Loucy (cell line): ENCODE results near the gene OR4K1.

Experiments
- H2AFZ ChIP-seq: fragments of 200-600 bp; sonication (generic); 2 replicates; pipeline ENCODE4 v1.6.0; 2016; ENCODE audit warnings: antibody characterized with exemption, mild to moderate bottlenecking, low read length, moderate library complexity
- H3F3A ChIP-seq: fragments of 200-600 bp; 2 replicates; pipeline ENCODE4 v1.6.0; 2016; ENCODE audit warnings: antibody characterized with exemption, low read depth, mild to moderate bottlenecking
- H3K27me3 ChIP-seq: fragments of 200-600 bp; sonication (generic); 2 replicates; pipeline ENCODE4 v1.6.1; 2014; ENCODE audit warnings: low read length, mild to moderate bottlenecking; ENCODE audit not compliant: insufficient read depth, poor library complexity, severe bottlenecking
- H3K36me3 ChIP-seq: fragments of 200-600 bp; sonication (generic); 2 replicates; pipeline ENCODE4 v1.6.1; 2016; ENCODE audit warnings: low read length; ENCODE audit not compliant: insufficient read depth
- H3K4me1 ChIP-seq: fragments of 200-600 bp; sonication (generic); 2 replicates; pipeline ENCODE4 v1.5.1; 2014; ENCODE audit warnings: low read length, mild to moderate bottlenecking; ENCODE audit not compliant: insufficient read depth, poor library complexity, severe bottlenecking
- H3K4me2 ChIP-seq: fragments of 200-600 bp; sonication (generic); 2 replicates; pipeline ENCODE4 v1.6.0; 2014; ENCODE audit warnings: antibody characterized with exemption, low read length, low read depth, mild to moderate bottlenecking; ENCODE audit not compliant: poor library complexity, severe bottlenecking
- H3K4me3 ChIP-seq: fragments of 200-600 bp; sonication (generic); 2 replicates; pipeline ENCODE4 v1.5.1; 2014; ENCODE audit warnings: low read length, mild to moderate bottlenecking, mixed read lengths; ENCODE audit not compliant: poor library complexity, severe bottlenecking
- H3K79me2 ChIP-seq: fragments of 200-600 bp; sonication (generic); 2 replicates; pipeline ENCODE4 v1.6.1; 2014; ENCODE audit warnings: low read length; ENCODE audit not compliant: insufficient read depth
- H3K9ac ChIP-seq: fragments of 200-600 bp; sonication (generic); 2 replicates; pipeline ENCODE4 v1.6.0; 2014; ENCODE audit warnings: mild to moderate bottlenecking, low read depth, low read length, moderate library complexity; ENCODE audit not compliant: poor library complexity, severe bottlenecking
- H3K9me2 ChIP-seq: fragments of 200-600 bp; sonication (generic); replicated peaks from 2 replicates; pipeline ENCODE4 v1.6.1; 2016; ENCODE audit warnings: low read depth, low read length, mixed read lengths
- H3K9me3 ChIP-seq: fragments of 200-600 bp; sonication (generic); 2 replicates; pipeline ENCODE4 v1.6.1; 2014; ENCODE audit warnings: mild to moderate bottlenecking, antibody characterized with exemption, low read length, low read depth; ENCODE audit not compliant: insufficient read depth
- H4K20me1 ChIP-seq: fragments of 200-600 bp; sonication (generic); 2 replicates; pipeline ENCODE4 v1.6.0; 2014; ENCODE audit warnings: antibody characterized with exemption, low read length, mild to moderate bottlenecking; ENCODE audit not compliant: insufficient read depth, poor library complexity, severe bottlenecking
- CTCF ChIP-seq: fragments of 200-600 bp; sonication (generic); conservative IDR thresholded peaks from 2 replicates; pipeline ENCODE4 v1.5.1; 2014; ENCODE audit warnings: mild to moderate bottlenecking, antibody characterized with exemption, low read length
- EZH2phosphoT487 ChIP-seq: fragments of 200-600 bp; IDR thresholded peaks from 2 replicates; pipeline ENCODE4 v1.6.1; 2018; ENCODE audit warnings: antibody characterized with exemption, mild to moderate bottlenecking, moderate library complexity, borderline replicate concordance

The OR4K1 gene

GRCh38 chr14:19917243-19917642 is 13.5 kb upstream of the OR4K1 start:
- Histone ChIP-seq H2AFZ (no peak overlapping the region), H3K27me3 (no peaks in the 10 kb centered on the region), H3K9me3 (no peaks in the 10 kb centered on the region), H3K9ac (no peak overlapping the region), H3K79me2 (no peaks in the 10 kb centered on the region), H3K36me3 (no peaks in the 10 kb centered on the region), H4K20me1 (no peaks in the 10 kb centered on the region), H3F3A (no peaks in the 10 kb centered on the region), H3K4me1 (no peaks in the 10 kb centered on the region), H3K9me2 (no peaks in the 10 kb centered on the region), H3K4me2 (no peak overlapping the region), H3K4me3 (no peak overlapping the region)
- TF ChIP-seq CTCF (no peak), EZH2phosphoT487 (no peak)

- Histone ChIP-seq H3F3A (no peaks in the 10 kb centered on the region), H3K9me2 (no peaks in the 10 kb centered on the region), H3K79me2 (no peaks in the 10 kb centered on the region), H3K4me1 (no peaks in the 10 kb centered on the region), H4K20me1 (no peaks in the 10 kb centered on the region), H2AFZ (no peak overlapping the region), H3K27me3 (no peaks in the 10 kb centered on the region), H3K4me3 (no peak overlapping the region), H3K9ac (no peak overlapping the region), H3K4me2 (no peak overlapping the region), H3K9me3 (no peaks in the 10 kb centered on the region), H3K36me3 (no peaks in the 10 kb centered on the region)
- TF ChIP-seq CTCF: no peak
- TF ChIP-seq EZH2phosphoT487: no peak
These were observed 12.7 kb upstream of the OR4K1 start for GRCh38 chr14:19917955-19918518.

- no peak overlapping the region for H3K4me2 ChIP-seq
- no peak overlapping the region for H3K9ac ChIP-seq
- H3K79me2 ChIP-seq: no peaks in the 10 kb centered on the region
- no peaks in the 10 kb centered on the region for H4K20me1 ChIP-seq
- no peaks in the 10 kb centered on the region for H3K27me3 ChIP-seq
- H2AFZ ChIP-seq: no peak overlapping the region
- H3K4me1 ChIP-seq: no peaks in the 10 kb centered on the region
- TF ChIP-seq EZH2phosphoT487 (no peak), CTCF (no peak)
- H3K9me2 ChIP-seq: no peaks in the 10 kb centered on the region
- H3K4me3 ChIP-seq: no peak overlapping the region
- H3K36me3 ChIP-seq: no peaks in the 10 kb centered on the region
- H3K9me3 ChIP-seq: no peaks in the 10 kb centered on the region
- H3F3A ChIP-seq: no peaks in the 10 kb centered on the region
These were observed 12.0 kb upstream of the OR4K1 start for GRCh38 chr14:19918553-19919264.
